ENCODE data around the gene TIMM10.

The TIMM10 gene

GRCh38 chr11:57516061-57516443, 14.5 kb downstream of the TIMM10 start:
- Histone ChIP-seq H4K20me1 (ENCODE audit: insufficient read depth, low read length) (no peaks in the 10 kb centered on the region), H3K79me2 (ENCODE audit: insufficient read depth, low read length) (no peaks in the 10 kb centered on the region), H3K4me1 (ENCODE audit: insufficient read depth, low read length) (peaks cover 28% of the 10 kb centered on the region), H3K4me2 (ENCODE audit: insufficient read depth, low read length) (peak overlapping the region; percentile 89), H3K9me3 (ENCODE audit: insufficient read depth, low read length, severe bottlenecking) (no peaks in the 10 kb centered on the region), H3K27me3 (ENCODE audit: insufficient read depth, low read length, poor library complexity) (peaks cover 23% of the 10 kb centered on the region), H3K27ac (ENCODE audit: low read length) (no peak overlapping the region; the same call in 1 of the 2 replicates), H3K36me3 (ENCODE audit: insufficient read depth, low read length) (no peaks in the 10 kb centered on the region), H3K4me3 (ENCODE audit: low read depth in 1 of 2, low read length in 2 of 2) (peak overlapping the region; percentile 89 to 97; a peak in 3 of 4 replicates), H3K9ac (ENCODE audit: low read depth, low read length) (peak overlapping the region; percentile 74), H2AFZ (ENCODE audit: low read depth, low read length) (peak overlapping the region; percentile 96)
- TF ChIP-seq CTCF (IDR thresholded peaks at IDR 0.05; ENCODE audit: borderline replicate concordance, extremely low read depth, low read length, poor library complexity, severe bottlenecking) (no peak), EZH2 (IDR thresholded peaks at IDR 0.05; ENCODE audit: borderline replicate concordance, low read depth, low read length, severe bottlenecking) (no peak)
- ATAC-seq (ENCODE audit: insufficient read depth, low read depth) (no peak), DNase-seq (no peak)

GRCh38 chr11:57515332-57516060, 15.1 kb downstream of the TIMM10 start, which contains the start of gene SLC43A1:
SLC43A1 (minus strand) TSS chr11:57515702; CDS start chr11:57514111, 1,591 bp downstream.
- Histone ChIP-seq H3K4me3 (ENCODE audit: low read depth in 1 of 2, low read length in 2 of 2) (peak within 1 kb of the TSS; percentile 89 to 97), H3K9ac (ENCODE audit: low read depth, low read length) (peak within 1 kb of the TSS; percentile 74), H3K27ac (ENCODE audit: low read length) (peak within 1 kb of the TSS; percentile 65; the same call in 1 of the 2 replicates), H2AFZ (ENCODE audit: low read depth, low read length) (peak within 1 kb of the TSS; percentile 96), H3K36me3 (ENCODE audit: insufficient read depth, low read length) (no peaks in the 10 kb centered on the region), H3K4me2 (ENCODE audit: insufficient read depth, low read length) (peak within 1 kb of the TSS; percentile 89), H3K79me2 (ENCODE audit: insufficient read depth, low read length) (no peaks in the 10 kb centered on the region), H3K4me1 (ENCODE audit: insufficient read depth, low read length) (peaks cover 28% of the 10 kb centered on the region), H4K20me1 (ENCODE audit: insufficient read depth, low read length) (no peaks in the 10 kb centered on the region), H3K9me3 (ENCODE audit: insufficient read depth, low read length, severe bottlenecking) (no peaks in the 10 kb centered on the region), H3K27me3 (ENCODE audit: insufficient read depth, low read length, poor library complexity) (peaks cover 23% of the 10 kb centered on the region)
- peak; percentile 55 for DNase-seq
- ATAC-seq (ENCODE audit: insufficient read depth, low read depth): peak; percentile 65
- TF ChIP-seq CTCF (IDR thresholded peaks at IDR 0.05; ENCODE audit: borderline replicate concordance, extremely low read depth, low read length, poor library complexity, severe bottlenecking) (peak; percentile 12), EZH2 (IDR thresholded peaks at IDR 0.05; ENCODE audit: borderline replicate concordance, low read depth, low read length, severe bottlenecking) (peak; percentile 85)

- H3K4me3 ChIP-seq (ENCODE audit: low read depth in 1 of 2, low read length in 2 of 2): peak overlapping the region; percentile 89 to 97
- peaks cover 23% of the 10 kb centered on the region for H3K27me3 ChIP-seq (ENCODE audit: insufficient read depth, low read length, poor library complexity)
- H3K9me3 ChIP-seq (ENCODE audit: insufficient read depth, low read length, severe bottlenecking): no peaks in the 10 kb centered on the region
- peak overlapping the region; percentile 89 for H3K4me2 ChIP-seq (ENCODE audit: insufficient read depth, low read length)
- no peaks in the 10 kb centered on the region for H4K20me1 ChIP-seq (ENCODE audit: insufficient read depth, low read length)
- ATAC-seq (ENCODE audit: insufficient read depth, low read depth) (peak; percentile 64), DNase-seq (peak; percentile 67)
- H3K27ac ChIP-seq (ENCODE audit: low read length): peak overlapping the region; percentile 65; the same call in 1 of the 2 replicates
- H3K4me1 ChIP-seq (ENCODE audit: insufficient read depth, low read length): peaks cover 28% of the 10 kb centered on the region
- TF ChIP-seq CTCF (IDR thresholded peaks at IDR 0.05; ENCODE audit: borderline replicate concordance, extremely low read depth, low read length, poor library complexity, severe bottlenecking) (no peak), EZH2 (IDR thresholded peaks at IDR 0.05; ENCODE audit: borderline replicate concordance, low read depth, low read length, severe bottlenecking) (no peak)
- H3K36me3 ChIP-seq (ENCODE audit: insufficient read depth, low read length): no peaks in the 10 kb centered on the region
- no peaks in the 10 kb centered on the region for H3K79me2 ChIP-seq (ENCODE audit: insufficient read depth, low read length)
- peak overlapping the region; percentile 96 for H2AFZ ChIP-seq (ENCODE audit: low read depth, low read length)
- peak overlapping the region; percentile 74 for H3K9ac ChIP-seq (ENCODE audit: low read depth, low read length)
Measured at GRCh38 chr11:57514538-57515331, 15.8 kb downstream of the TIMM10 start.
